Esophagus squamous epithelium (tissue), 5 donors: ENCODE results near the gene KMT5C. TPM values are rescaled to one million over a fixed set of nuclear protein-coding genes. Genes with fewer than 3 reads are reported as not detected.

ENCODE experiments used
- DNase-seq: peaks from one replicate; lab custom pipeline; 2025; lab: John Stamatoyannopoulos, UW
- H3K27ac ChIP-seq, 4 donors: fragments of 200-600 bp; sonication (generic); one replicate each; pipeline ENCODE4 v1.5.1; 2016 to 2019; ENCODE audit warnings: mild to moderate bottlenecking in 1 of 4
- H3K27me3 ChIP-seq, 4 donors: fragments of 200-600 bp; sonication (generic); 1 replicate in 3 of 4; 2 replicates in 1 of 4; pipeline versions ENCODE4 v1.5.1 to v1.6.0; 2017 to 2021; ENCODE audit warnings: antibody characterized with exemption in 1 of 4
- H3K36me3 ChIP-seq, 3 donors: fragments of 200-600 bp; sonication (generic); one replicate each; pipeline ENCODE4 v1.5.1; 2016 to 2019
- H3K4me1 ChIP-seq, 3 donors: fragments of 200-600 bp; sonication (generic); one replicate each; pipeline ENCODE4 v1.5.1; 2017 to 2019
- H3K4me3 ChIP-seq, 4 donors: fragments of 200-600 bp; sonication (generic); 1 replicate in 3 of 4; 2 replicates in 1 of 4; pipeline ENCODE4 v1.5.1; 2016 to 2019; ENCODE audit warnings: mild to moderate bottlenecking in 2 of 4, moderate library complexity in 1 of 4
- H3K9me3 ChIP-seq, 3 donors: fragments of 200-600 bp; sonication (generic); one replicate each; pipeline ENCODE4 v1.5.1; 2016 to 2019
- POLR2A ChIP-seq, 4 donors: fragments of 450-650 bp; IDR thresholded peaks; one replicate each; pipeline ENCODE4 v1.6.1; 2017; ENCODE audit warnings: antibody characterized with exemption in 4 of 4, mild to moderate bottlenecking in 4 of 4, moderate library complexity in 3 of 4
- WGBS, 2 donors: methylation state at CpG; one replicate each; pipeline ENCODE4 v1.1.5; 2018; 5-methylcytosine and 5-hydroxymethylcytosine counted together
- intact Hi-C: fragments of 100-400 bp; cut with DNase I; formaldehyde crosslinking; loops from one replicate; pipeline ENCODE4 v1.15.0; 2022
- total RNA-seq, 4 donors: library from RNA; depleted of rRNA; stranded (reverse); fragments of >200 nt; gene quantifications; one replicate each; pipeline ENCODE4 v1.1.0, GENCODE V29; 2016
- TF ChIP-seq, protein P1 (sequence below), 6 experiments: fragments of 450-650 bp in 4 of 6; fragments of 200-600 bp in 2 of 6; sonication (generic) in 2 of 6; IDR thresholded peaks; one replicate each; pipeline ENCODE4 v1.5.1; 2016 to 2019; ENCODE audit warnings: antibody characterized with exemption in 6 of 6, mild to moderate bottlenecking in 4 of 6, moderate library complexity in 4 of 6
- donor health status: DM: yes; HTN: yes; CAD: no.

The KMT5C gene
- total RNA-seq, 4 donors from 2014 or later = 5.3 to 9.9 (median 8.2) TPM

DNA sequence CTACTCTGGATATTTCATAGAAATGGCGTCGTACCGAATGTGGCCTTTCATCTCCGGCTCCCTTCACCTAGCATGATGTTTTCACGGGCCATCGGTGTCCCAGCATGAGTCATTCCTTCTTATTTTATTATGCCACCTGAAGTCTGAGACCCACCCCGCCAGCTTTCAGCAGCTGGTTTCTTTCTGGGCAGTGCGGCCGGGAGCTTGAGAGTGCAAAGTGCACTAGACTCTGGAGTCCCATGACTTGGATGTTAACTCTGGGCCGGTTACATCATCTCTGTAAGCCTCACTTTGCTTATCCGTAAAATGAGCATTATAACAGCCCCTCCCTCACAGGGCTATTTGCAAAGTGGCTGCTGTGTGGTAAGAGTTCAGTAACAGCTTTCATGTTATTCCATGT is 5.8 kb upstream of the KMT5C start:
- peaks cover 0 to 37% (median 0%) of the 10 kb centered on the region in 4 donors for H3K27me3 ChIP-seq
- H3K4me1 ChIP-seq = peaks cover 0 to 8% (median 4%) of the 10 kb centered on the region in 3 donors
- WGBS, 2 donors = 65 to 68% methylated on average over 11 of the region's 11 CpGs
- H3K36me3 ChIP-seq = no peaks in the 10 kb centered on the region
- TF ChIP-seq POLR2A (IDR thresholded peaks at IDR 0.05) = no peak
- no peak overlapping the region for H3K27ac ChIP-seq
- no peaks in the 10 kb centered on the region for H3K9me3 ChIP-seq
- DNase-seq = no peak
- intact Hi-C loops = no loop called here
- H3K4me3 ChIP-seq = no peak overlapping the region

DNA sequence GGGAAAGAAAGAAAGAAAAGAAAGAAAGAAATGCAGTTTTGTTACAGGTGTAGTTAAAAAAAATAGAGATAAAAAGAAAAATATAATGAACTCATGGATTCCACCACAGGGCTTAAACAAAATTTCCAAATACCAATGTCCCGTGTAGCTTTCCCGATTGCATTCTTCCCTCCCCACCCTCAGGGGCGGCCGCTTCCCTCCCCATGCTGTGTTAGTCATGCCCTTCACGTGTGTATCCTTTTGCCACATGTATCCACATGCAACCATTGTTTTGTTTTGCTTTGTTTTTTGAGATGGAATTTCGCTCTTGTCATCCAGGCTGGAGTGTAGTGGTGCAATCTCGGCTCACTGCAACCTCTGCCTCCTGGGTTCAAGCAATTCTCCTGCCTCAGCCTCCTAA is 3.6 kb upstream of the KMT5C start:
- Histone ChIP-seq H3K9me3 (no peaks in the 10 kb centered on the region), H3K27me3 (peaks cover 0 to 37% (median 0%) of the 10 kb centered on the region in 4 donors), H3K27ac (no peak overlapping the region), H3K36me3 (no peaks in the 10 kb centered on the region), H3K4me1 (peaks cover 11 to 22% (median 13%) of the 10 kb centered on the region in 3 donors), H3K4me3 (no peak overlapping the region)
- TF ChIP-seq, protein P1, sequence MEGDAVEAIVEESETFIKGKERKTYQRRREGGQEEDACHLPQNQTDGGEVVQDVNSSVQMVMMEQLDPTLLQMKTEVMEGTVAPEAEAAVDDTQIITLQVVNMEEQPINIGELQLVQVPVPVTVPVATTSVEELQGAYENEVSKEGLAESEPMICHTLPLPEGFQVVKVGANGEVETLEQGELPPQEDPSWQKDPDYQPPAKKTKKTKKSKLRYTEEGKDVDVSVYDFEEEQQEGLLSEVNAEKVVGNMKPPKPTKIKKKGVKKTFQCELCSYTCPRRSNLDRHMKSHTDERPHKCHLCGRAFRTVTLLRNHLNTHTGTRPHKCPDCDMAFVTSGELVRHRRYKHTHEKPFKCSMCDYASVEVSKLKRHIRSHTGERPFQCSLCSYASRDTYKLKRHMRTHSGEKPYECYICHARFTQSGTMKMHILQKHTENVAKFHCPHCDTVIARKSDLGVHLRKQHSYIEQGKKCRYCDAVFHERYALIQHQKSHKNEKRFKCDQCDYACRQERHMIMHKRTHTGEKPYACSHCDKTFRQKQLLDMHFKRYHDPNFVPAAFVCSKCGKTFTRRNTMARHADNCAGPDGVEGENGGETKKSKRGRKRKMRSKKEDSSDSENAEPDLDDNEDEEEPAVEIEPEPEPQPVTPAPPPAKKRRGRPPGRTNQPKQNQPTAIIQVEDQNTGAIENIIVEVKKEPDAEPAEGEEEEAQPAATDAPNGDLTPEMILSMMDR (IDR thresholded peaks at IDR 0.05) = no peak
- no peak for TF ChIP-seq POLR2A (IDR thresholded peaks at IDR 0.05)
- DNase-seq = no peak
- intact Hi-C loops = no loop called here
- 39% methylated on average over 7 of the region's 7 CpGs for WGBS, 2 donors

DNA sequence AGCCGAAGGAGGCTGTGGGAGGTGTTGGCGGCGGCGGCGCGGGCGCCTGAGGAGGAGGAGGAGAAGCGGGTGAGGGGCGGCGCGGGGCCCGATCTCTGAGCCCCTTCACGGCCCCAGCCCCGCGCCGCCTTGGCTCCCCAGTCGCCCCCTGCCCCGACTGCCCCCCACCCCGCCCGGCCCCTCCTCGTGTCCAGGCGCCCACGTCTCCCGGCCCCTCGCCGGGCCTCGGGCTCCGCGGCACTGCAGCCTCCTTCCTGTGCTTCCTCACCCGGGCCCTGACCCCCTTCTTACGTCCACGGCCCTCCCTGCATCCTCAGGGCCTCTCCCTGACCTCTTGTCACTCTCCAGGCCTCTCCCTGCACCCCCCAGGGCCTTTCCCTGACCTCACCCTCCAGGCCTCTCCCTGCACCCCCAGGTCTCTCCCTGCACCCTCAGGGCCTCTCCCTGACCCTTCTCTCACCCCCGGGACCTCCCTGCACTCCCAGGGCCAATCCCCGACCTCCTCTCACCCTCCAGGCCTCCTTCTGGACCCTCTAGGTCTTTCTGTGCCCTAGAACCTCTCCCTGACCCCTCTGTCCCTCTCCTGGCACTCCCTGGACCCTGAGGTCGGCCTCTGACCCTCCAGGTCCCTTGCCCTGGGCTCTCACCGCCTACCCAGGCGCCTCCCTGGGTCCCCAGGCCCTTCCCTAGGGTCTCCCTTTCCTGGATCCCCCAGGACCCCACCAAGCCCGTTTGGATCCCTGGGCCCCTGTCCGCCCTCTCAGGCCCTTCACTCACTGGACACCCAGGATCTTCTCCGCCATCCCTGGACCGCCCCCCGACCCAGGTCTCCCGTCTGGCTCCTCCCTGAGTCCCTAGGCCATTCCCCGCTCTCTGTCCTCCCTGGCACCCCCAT is 460 bp downstream of the KMT5C start:
- WGBS, 2 donors = 1 to 6% methylated on average over 18 to 31 of the region's 44 CpGs
- DNase-seq = no peak
- peaks cover 0 to 9% (median 0%) of the 10 kb centered on the region in 4 donors for H3K27me3 ChIP-seq
- H3K36me3 ChIP-seq = peaks cover 3 to 25% (median 8%) of the 10 kb centered on the region in 3 donors
- H3K9me3 ChIP-seq = no peaks in the 10 kb centered on the region
- peaks cover 18 to 48% (median 20%) of the 10 kb centered on the region in 3 donors for H3K4me1 ChIP-seq
- TF ChIP-seq POLR2A (IDR thresholded peaks at IDR 0.05) = peak in 1 of 4 donors; percentile 97
- TF ChIP-seq, protein P1 (IDR thresholded peaks at IDR 0.05) = no peak
- H3K27ac ChIP-seq = peak overlapping the region; percentile 92 to 96 (median 96)
- intact Hi-C loops = no loop called here
- peak overlapping the region; percentile 65 to 81 (median 74) for H3K4me3 ChIP-seq

DNA sequence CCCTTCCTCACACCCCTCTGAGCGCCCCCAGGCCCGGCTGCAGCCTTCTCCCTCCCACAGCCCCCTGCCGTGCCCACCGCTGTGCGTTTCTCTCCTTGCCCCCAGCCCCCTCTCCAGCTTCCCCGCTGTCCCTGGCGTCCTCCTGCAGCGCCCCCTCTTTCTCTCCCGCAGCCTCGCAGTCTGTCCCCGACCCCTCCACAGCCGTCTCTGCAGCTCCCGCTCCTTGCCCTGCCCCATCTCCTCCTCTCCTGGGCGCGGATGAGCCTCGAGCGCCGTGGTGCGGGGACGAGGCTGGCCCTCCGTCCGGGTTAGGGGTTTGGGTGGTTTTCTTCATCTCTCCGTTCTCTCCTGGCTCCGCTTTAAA is 1.1 kb downstream of the KMT5C start:
- intact Hi-C loops = no loop called here
- Histone ChIP-seq H3K9me3 (no peaks in the 10 kb centered on the region), H3K4me3 (peak overlapping the region; percentile 65 to 81 (median 74)), H3K36me3 (peaks cover 3 to 25% (median 8%) of the 10 kb centered on the region in 3 donors), H3K27me3 (peaks cover 0 to 9% (median 0%) of the 10 kb centered on the region in 4 donors), H3K4me1 (peaks cover 18 to 55% (median 20%) of the 10 kb centered on the region in 3 donors), H3K27ac (peak overlapping the region; percentile 28 to 96 (median 94))
- DNase-seq = no peak
- WGBS, 2 donors = 1% methylated on average over 21 to 23 of the region's 24 CpGs
- TF ChIP-seq, protein P1 (IDR thresholded peaks at IDR 0.05) = peak in 1 of 6 experiments; percentile 4
- TF ChIP-seq POLR2A (IDR thresholded peaks at IDR 0.05) = no peak

DNA sequence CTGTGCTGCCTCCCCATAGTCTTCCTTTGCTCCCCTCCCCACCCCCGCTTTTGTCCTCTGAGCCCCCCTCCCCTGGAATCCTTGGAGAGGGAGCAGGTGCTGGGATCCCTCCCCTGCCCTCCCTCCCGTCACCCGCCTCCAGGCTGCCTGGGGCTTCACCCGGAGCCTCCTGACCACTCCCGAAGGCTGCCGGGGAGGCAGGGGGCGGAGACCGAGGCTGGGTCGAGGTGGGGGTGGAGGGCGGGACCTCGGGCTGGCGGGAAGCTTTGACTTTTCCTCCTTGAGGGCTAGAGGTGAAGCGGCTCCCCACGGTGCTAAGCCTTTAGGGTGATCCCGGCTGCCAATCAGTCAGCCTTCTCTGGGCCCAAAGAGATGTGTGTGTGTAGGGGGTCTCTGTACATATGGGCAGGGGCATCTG is 1.5 kb downstream of the KMT5C start:
- Histone ChIP-seq H3K27ac (peak overlapping the region in 2 of 4 donors; percentile 92 to 96), H3K36me3 (peaks cover 3 to 28% (median 8%) of the 10 kb centered on the region in 3 donors), H3K27me3 (peaks cover 0 to 9% (median 0%) of the 10 kb centered on the region in 4 donors), H3K4me1 (peaks cover 18 to 59% (median 23%) of the 10 kb centered on the region in 3 donors), H3K4me3 (peak overlapping the region; percentile 65 to 81 (median 74)), H3K9me3 (no peaks in the 10 kb centered on the region)
- WGBS, 2 donors = 17% methylated on average over 1 of the region's 15 CpGs; no CpG with 5 or more reads in 1 of the 2 donors
- intact Hi-C loops = no loop called here
- DNase-seq = no peak
- TF ChIP-seq, protein P1 (IDR thresholded peaks at IDR 0.05) = no peak
- TF ChIP-seq POLR2A (IDR thresholded peaks at IDR 0.05) = no peak
